ENCODE results near the gene PPP4R4. TPM values are rescaled to one million over a fixed set of nuclear protein-coding genes. Genes with fewer than 3 reads are reported as not detected.
"Not testable (repeated sequence)": the region's sequence is repeated elsewhere in the genome, so short reads cannot be mapped to it uniquely, and the experiment has no call there.

Gene PPP4R4
- total RNA-seq, 1 experiment from 2014 or later: 4.7 TPM

- in situ Hi-C loops (cut with HindIII; ENCODE audit: low sequenced_read_pairs): no loop called here
- no peak for DNase-seq (ENCODE audit: low spot score)
Observed at GRCh38 chr14:94142836-94143235, 31.3 kb upstream of the PPP4R4 start.

DNA sequence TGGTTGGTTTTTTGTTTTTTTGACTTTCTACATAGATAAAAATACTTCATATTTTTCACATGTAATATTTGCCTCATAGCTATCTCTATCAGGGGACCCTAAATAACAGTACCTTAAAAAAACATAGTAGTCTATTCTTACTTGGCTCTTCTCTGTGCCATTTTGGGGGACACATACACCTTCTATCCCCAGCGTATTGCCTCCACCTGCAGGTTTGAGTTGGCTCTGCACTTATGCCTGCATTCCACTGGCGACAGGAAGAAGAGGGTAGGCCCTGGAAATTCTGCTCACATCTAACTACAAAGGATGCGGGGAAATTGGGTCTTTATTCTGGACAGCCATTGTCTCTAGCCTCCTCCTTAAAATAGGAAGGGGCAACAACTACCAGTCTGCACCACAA lies 30.9 kb upstream of the PPP4R4 start:
- in situ Hi-C loops (cut with HindIII; ENCODE audit: low sequenced_read_pairs): no loop called here
- no peak for DNase-seq (ENCODE audit: low spot score)

GRCh38 chr14:94143711-94144110 lies 30.4 kb upstream of the PPP4R4 start:
- in situ Hi-C loops (cut with HindIII; ENCODE audit: low sequenced_read_pairs): no loop called here
- DNase-seq (ENCODE audit: low spot score): no peak

- peak; percentile 21 for DNase-seq (ENCODE audit: low spot score)
- in situ Hi-C loops (cut with HindIII; ENCODE audit: low sequenced_read_pairs): no loop called here
Observed at GRCh38 chr14:94144765-94145164, 29.4 kb upstream of the PPP4R4 start.

- DNase-seq (ENCODE audit: low spot score): no peak
- in situ Hi-C loops (cut with HindIII; ENCODE audit: low sequenced_read_pairs): no loop called here
Observed at GRCh38 chr14:94145902-94146527, 28.1 kb upstream of the PPP4R4 start.

DNA sequence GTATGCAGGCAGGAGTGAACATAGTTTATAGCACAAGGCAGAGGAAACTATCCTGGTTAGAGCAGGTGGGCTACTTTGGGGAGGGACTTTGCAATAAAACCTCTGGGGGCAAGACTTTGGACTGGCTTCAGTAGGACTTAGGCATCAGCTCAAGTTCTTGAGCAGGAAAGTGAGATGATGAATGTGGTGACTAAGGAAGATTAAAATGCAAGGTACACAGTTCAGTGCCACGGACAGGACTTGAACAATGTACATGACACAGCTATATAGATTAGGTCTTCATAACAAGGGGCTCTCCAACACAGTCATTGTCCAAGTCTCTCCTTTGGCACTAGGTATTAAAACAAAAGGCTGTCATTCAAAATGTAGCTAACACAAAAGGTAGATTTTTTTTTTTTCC lies 21.4 kb upstream of the PPP4R4 start:
- DNase-seq (ENCODE audit: low spot score): no peak
- in situ Hi-C loops (cut with HindIII; ENCODE audit: low sequenced_read_pairs): no loop called here

DNA sequence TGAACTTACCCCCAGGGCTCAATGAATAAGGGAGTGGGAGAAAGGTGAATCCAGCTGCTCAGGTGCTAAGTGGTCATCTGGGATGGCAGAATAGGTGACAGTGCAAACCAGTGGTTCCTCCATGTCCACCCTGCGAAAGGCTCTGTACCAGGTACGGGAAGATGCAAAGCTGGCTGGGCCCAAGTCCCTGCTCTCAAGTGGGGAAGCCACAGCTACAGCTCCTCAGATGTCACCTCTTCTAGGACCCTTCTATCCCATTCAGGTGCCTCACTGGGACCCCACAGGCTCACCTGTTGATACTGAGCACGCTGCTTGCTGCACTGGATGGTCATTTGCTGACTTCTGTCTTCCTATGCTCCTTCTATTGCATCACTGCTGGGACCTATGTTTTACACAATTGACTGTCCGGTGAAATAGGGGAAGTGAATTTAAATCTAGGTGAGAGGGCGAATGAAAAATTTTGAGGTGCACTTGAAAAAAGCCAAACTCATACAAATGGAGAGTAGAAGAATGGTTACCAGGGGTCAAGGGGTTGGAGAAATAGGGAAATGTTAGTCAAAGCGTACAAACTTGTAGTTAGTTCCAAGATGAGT lies 20.3 kb upstream of the PPP4R4 start:
- in situ Hi-C loops (cut with HindIII; ENCODE audit: low sequenced_read_pairs): no loop called here
- DNase-seq (ENCODE audit: low spot score): no peak

- DNase-seq (ENCODE audit: low spot score); in situ Hi-C loops (cut with HindIII; ENCODE audit: low sequenced_read_pairs): not testable (repeated sequence)
Observed at GRCh38 chr14:94156143-94156542, 18.0 kb upstream of the PPP4R4 start.

GRCh38 chr14:94157197-94157596 lies 16.9 kb upstream of the PPP4R4 start:
- in situ Hi-C loops (cut with HindIII; ENCODE audit: low sequenced_read_pairs): no loop called here

GRCh38 chr14:94158239-94158883 lies 15.8 kb upstream of the PPP4R4 start:
- DNase-seq (ENCODE audit: low spot score): peak; percentile 67
- in situ Hi-C loops (cut with HindIII; ENCODE audit: low sequenced_read_pairs): no loop called here

More at GRCh38 chr14:94157197-94157596, 16.9 kb upstream of the PPP4R4 start:
- no peak for DNase-seq (ENCODE audit: low spot score)

DNA sequence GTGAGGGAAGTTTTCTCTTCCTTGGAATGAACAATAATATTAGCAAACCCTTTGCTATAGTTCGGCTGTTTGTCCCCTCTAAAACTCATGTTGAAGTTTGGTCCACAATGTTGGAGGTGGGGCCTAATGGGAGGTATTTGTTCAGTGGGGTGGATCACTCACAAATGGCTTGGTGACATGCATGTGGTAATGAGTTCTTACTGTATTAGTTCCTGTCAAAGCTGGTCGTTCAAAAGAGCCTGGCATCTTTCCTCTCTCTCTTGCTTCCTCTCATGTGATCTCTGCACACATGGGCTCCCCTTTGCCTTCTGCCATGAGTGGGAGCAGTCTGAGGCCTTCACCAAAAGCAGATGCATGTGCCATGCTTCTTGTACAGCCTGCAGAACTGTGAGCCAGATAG lies 13.1 kb upstream of the PPP4R4 start:
- in situ Hi-C loops (cut with HindIII; ENCODE audit: low sequenced_read_pairs): no loop called here
- no peak for DNase-seq (ENCODE audit: low spot score)

DNA sequence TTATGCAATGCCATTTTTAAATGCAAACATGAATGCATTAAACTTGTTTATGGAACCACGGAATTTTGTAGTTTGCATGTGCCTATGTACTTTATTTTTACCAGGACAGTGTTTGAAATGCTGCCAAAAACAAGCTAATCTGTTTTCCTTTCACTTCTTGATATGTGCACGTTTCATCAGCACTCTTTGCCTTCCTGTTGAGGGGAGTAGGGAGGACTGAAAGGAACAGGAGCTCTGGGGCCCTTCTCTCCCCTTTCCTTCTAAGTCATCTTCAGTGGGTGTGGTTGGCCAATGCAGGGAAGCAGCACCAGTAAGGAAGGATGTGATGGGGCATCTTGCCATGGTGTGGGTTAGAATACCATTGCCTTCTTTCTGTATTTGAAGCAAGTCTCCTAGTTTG lies 12.1 kb upstream of the PPP4R4 start:
- in situ Hi-C loops (cut with HindIII; ENCODE audit: low sequenced_read_pairs): no loop called here
- no peak for DNase-seq (ENCODE audit: low spot score)

GRCh38 chr14:94162466-94162865 lies 11.7 kb upstream of the PPP4R4 start:
- in situ Hi-C loops (cut with HindIII; ENCODE audit: low sequenced_read_pairs): no loop called here
- no peak for DNase-seq (ENCODE audit: low spot score)

- in situ Hi-C loops (cut with HindIII; ENCODE audit: low sequenced_read_pairs): no loop called here
Observed at GRCh38 chr14:94163796-94164195, 10.3 kb upstream of the PPP4R4 start.

GRCh38 chr14:94164685-94165431 lies 9.3 kb upstream of the PPP4R4 start:
- no peak for DNase-seq (ENCODE audit: low spot score)
- in situ Hi-C loops (cut with HindIII; ENCODE audit: low sequenced_read_pairs): no loop called here

More at GRCh38 chr14:94163796-94164195, 10.3 kb upstream of the PPP4R4 start:
- no peak for DNase-seq (ENCODE audit: low spot score)

GRCh38 chr14:94165744-94166143 lies 8.4 kb upstream of the PPP4R4 start:
- DNase-seq (ENCODE audit: low spot score): no peak
- in situ Hi-C loops (cut with HindIII; ENCODE audit: low sequenced_read_pairs): no loop called here

DNA sequence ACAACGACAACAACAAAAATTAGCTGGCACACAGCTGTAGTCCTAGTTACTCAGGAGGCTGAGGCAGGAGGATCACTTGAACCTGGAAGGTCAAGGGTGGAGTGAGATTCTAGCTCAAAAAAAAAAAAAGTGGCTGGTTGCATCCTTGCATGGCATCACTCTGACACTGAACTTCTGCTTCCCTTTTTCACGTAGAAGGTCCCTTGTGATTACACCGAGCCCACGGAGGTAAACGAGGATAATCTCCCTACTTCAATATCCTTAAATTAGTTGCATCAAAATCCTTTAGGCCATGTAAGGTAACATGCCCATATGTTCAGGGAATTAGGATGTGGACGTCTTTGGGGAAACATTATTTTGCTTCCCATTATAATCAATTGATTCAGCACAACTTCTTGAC lies 4.0 kb upstream of the PPP4R4 start:
- in situ Hi-C loops (cut with HindIII; ENCODE audit: low sequenced_read_pairs): no loop called here
- DNase-seq (ENCODE audit: low spot score): no peak

DNA sequence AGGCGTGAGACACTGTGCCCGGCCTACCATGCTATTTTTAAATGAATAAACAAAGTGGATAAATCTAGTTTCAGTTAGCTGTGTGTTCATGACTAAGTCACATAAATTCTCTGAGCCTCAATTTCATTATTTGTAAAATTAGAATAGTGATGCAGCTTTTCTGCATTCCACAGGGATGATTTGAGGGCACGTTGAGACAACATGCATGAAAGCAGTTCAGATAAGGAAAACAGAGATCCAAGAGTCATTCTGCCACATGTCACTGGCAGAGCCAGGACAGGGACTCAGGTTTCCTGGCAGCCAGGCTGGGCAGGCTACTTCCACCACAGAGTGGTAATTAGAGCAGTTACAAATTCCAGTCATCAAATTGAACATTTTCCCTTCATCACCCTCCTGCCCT lies 2.9 kb upstream of the PPP4R4 start:
- in situ Hi-C loops (cut with HindIII; ENCODE audit: low sequenced_read_pairs): no loop called here
- DNase-seq (ENCODE audit: low spot score): peak; percentile 55

DNA sequence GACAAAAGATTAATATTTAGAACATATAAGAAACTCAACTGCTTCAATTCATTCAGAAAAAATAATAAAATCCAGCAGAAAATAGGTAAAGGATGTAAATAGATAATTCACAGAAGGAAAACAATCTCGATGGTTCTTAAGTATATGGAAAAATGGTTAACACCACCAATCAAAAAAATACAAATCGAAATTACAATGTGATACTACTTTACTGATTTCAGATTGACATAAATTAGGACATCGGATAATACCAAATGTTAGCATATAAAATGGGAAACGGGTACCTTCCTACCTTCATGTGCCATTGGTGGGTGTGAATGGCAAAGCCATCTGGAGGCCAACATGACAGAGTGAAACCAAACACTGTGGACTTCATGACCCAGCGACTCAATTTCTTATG lies 1.6 kb upstream of the PPP4R4 start:
- in situ Hi-C loops (cut with HindIII; ENCODE audit: low sequenced_read_pairs): no loop called here
- no peak for DNase-seq (ENCODE audit: low spot score)

GRCh38 chr14:94173471-94173884 lies 644 bp upstream of the PPP4R4 start:
- DNase-seq (ENCODE audit: low spot score): no peak
- in situ Hi-C loops (cut with HindIII; ENCODE audit: low sequenced_read_pairs): no loop called here

All from G401 (cell line).